Mononuclear cell (primary cell): ENCODE data around the gene LARP6. TPM values are rescaled to one million over a fixed set of nuclear protein-coding genes. Genes with fewer than 3 reads are reported as not detected.
"Not testable (repeated sequence)": the region's sequence is repeated elsewhere in the genome, so short reads cannot be mapped to it uniquely, and the experiment has no call there.

ENCODE experiments used
- H3K27me3 ChIP-seq: 2 replicates; pipeline ENCODE4 v1.6.0; 2011; ENCODE audit warnings: low read length, control low read depth; ENCODE audit not compliant: insufficient read depth
- H3K4me1 ChIP-seq: 2 replicates; pipeline ENCODE4 v1.5.1; 2011; ENCODE audit warnings: mild to moderate bottlenecking, low read length, control low read depth; ENCODE audit not compliant: insufficient read depth
- H3K4me3 ChIP-seq: 2 replicates; pipeline ENCODE4 v1.5.1; 2011; ENCODE audit warnings: mild to moderate bottlenecking, low read length, moderate library complexity
- H3K9me3 ChIP-seq: 2 replicates; pipeline ENCODE4 v1.5.1; 2011; ENCODE audit warnings: low read depth, mild to moderate bottlenecking, control low read depth, low read length
- total RNA-seq: library from RNA; depleted of rRNA; stranded (reverse); fragments of >200 nt; gene quantifications from one replicate; pipeline ENCODE4 v1.2.3, GENCODE V29; 2012

LARP6 gene
- not detected for total RNA-seq

DNA sequence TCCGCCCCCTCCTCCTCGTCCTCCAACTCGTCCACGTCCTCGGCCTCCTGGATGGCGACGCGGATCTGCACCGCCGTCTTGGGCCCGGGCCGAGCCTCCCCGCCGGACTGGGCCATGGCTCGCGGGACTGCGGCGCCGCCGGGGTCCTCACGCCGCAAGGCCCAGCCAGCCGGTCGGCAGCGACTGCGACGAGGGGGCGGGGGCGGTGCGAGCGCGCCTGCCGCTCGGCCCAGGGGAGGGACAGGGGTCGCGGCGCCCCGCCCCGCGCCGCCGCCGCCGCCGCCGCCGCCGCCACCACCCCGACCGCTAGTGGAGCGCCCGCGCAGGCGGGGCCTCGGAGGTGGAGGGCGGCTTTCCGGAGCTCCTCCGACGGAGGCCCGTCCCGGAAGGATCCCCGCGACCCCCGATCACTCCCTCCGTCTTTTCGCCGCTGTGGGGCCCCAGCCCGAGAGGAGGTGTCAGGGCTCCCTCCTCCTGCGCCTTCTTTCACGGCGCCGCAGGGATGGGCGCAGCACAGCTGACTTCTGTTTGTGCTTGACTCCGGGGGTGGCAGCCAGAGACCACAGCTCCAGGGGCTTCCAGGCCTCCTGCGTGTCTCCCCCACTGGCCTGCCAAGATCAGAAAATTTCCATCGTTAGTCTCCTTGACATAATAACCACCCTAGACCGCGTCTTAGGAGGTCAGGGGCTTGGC, at the start of gene LARP6:
TSS of gene LARP6 (minus strand) at position 185 of the 693 bp plus-strand sequence. CDS start at position 116, 69 bp downstream.
- H3K9me3 ChIP-seq, result no peaks in the 10 kb centered on the region
- no peak within 1 kb of the TSS for H3K4me3 ChIP-seq
- peaks cover 4% of the 10 kb centered on the region for H3K4me1 ChIP-seq
- H3K27me3 ChIP-seq, result peaks cover 65% of the 10 kb centered on the region

DNA sequence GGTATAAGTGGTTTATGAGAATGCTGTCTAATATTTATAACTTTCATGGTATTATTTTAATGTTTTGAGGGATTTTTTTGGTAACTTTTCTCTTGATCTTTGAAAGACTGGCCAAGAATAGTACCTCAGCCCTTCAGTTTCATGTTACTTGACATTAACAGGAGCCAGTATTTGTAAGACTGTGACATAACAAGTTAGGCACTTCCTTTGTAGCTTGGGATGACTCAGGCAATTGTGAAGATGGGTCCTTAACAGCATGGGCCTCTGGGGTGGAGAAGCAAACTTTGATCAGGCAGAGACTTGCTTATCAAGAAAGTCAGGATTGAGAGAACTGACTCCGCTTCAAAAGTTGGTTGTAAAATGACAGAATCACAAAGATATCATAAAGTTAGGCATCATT, 48.1 kb upstream of the LARP6 start:
- H3K27me3 ChIP-seq, result peaks cover 3% of the 10 kb centered on the region
- no peak overlapping the region for H3K4me3 ChIP-seq
- no peaks in the 10 kb centered on the region for H3K4me1 ChIP-seq
- peaks cover 3% of the 10 kb centered on the region for H3K9me3 ChIP-seq

DNA sequence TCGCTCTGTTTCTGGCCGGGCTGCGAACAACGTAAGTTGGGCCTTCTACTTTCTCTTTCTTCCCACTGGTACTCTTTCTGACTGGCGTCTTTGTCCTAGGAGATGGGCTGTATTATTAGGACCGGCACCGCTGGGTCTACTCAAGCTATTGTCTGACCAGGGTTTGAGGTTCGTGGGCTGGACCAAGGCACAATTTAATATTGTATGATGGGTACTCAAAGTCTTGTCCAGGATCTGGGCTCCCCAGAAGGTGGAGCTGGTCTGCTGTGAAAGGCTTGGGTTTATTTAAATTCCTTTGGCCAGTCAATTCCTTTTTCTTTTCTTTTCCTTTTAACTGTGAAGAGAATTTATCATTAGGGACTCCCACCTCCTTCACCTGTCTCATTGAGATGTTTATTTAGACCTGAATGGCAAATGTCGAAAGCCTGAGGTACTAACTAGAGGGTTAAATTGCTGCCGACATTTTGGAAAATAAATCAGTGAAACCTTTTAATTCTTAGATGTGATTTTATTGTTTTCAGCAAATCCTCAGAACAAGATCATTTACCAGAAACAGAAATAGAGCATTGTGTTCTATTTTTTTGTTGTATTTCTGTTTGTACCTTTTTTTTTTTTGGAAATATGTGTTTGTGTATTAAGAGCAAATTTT, 39.1 kb upstream of the LARP6 start:
- Histone ChIP-seq H3K9me3 (no peaks in the 10 kb centered on the region), H3K4me3 (peak overlapping the region; percentile 55), H3K4me1 (peaks cover 18% of the 10 kb centered on the region), H3K27me3 (peaks cover 12% of the 10 kb centered on the region)

DNA sequence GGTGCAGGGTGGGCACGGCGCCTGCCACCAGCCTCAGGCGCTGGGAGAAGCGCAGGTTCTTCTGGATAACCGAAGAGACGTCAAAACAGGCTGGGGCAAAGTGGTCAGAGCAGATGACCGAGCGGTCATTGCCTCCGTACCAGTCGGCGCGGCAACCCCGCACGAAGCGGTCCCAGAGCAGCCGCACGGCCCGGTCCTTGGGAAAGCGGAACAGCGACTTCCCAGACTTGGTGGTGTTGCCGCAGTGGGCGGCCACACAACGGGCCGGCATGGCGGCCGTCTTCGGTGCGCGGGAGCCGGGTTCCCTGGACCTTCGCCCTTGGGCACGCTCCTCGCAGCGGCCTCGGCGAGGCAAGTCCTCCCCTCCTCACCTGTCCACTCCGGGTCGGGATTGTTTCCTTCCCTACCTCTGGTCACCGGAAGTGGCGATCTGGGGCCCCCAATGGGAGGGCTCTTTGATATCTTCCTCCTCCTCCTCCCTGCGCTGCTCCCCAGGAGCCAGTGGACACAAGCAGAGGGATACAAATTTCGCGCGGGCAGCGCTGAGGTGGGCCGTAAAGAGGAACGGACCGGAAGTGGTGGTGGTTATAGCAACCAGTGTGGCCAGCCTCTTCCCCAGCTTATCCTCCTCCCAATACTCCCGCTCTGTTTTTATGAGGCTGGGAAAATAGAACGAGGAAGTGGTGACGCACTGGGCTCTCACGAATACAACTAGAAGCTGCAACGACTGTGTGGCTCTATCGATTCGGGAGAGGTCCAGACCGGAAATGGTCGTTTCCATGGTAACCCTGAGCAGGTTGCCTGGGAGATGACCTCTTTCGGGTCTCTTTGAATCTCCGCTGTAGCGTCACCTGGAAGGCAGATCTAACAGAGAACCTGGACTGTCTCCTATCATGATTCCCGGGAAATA, 38.3 kb upstream of the LARP6 start, which contains the start of the genes LRRC49 and THAP10:
TSS of gene LRRC49 (plus strand) at position 825 of the 910 bp plus-strand sequence. CDS start at position 894, 69 bp downstream.
TSS of gene THAP10 (minus strand) at position 432 of the 910 bp plus-strand sequence. CDS start at position 271, 161 bp downstream.
- H3K27me3 ChIP-seq, result peaks cover 12% of the 10 kb centered on the region
- H3K4me1 ChIP-seq, result peaks cover 18% of the 10 kb centered on the region
- peak within 1 kb of the TSS; percentile 55 for H3K4me3 ChIP-seq
- H3K9me3 ChIP-seq, result no peaks in the 10 kb centered on the region

DNA sequence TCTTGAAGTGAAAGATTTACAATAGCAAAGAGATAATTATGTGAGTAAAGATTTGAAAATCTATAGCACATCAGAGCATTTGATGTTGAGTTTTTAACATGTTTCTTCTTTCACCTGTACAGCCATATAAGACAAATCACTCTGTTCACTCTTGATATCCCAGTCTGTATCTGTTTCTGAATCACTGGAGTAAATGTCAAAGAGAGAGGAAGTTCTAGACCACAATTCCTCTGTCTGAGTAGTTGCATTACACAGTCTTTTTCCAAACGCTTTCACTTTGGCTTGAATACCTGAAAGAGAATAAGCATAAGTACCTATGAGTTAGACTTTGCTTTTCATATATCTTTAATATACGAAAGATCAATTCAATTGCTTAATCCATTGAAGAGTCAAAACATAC, 28.4 kb upstream of the LARP6 start:
- no peaks in the 10 kb centered on the region for H3K4me1 ChIP-seq
- peaks cover 6% of the 10 kb centered on the region for H3K27me3 ChIP-seq
- H3K9me3 ChIP-seq, result no peaks in the 10 kb centered on the region
- no peak overlapping the region for H3K4me3 ChIP-seq

DNA sequence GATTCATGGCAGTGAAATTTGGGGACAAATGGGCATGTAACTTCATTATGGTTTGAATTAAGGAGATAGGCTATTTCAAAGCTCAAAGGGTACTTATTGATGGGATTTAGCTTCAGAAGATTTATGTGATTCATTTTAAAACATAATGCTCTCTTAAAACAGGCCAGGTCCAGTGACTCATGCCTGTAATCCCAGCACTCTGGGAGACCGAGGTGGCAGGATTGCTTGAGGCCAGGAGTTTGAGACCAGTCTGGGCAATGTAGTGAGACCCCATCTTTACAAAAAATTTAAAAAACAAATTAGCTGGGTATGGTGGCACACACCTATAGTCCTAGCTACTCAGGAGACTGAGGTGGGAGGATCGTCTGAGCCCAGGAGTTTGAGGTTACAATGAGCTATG, 26.8 kb upstream of the LARP6 start:
- no peaks in the 10 kb centered on the region for H3K9me3 ChIP-seq
- H3K4me1 ChIP-seq, result no peaks in the 10 kb centered on the region
- peaks cover 5% of the 10 kb centered on the region for H3K27me3 ChIP-seq
- H3K4me3 ChIP-seq, result no peak overlapping the region

DNA sequence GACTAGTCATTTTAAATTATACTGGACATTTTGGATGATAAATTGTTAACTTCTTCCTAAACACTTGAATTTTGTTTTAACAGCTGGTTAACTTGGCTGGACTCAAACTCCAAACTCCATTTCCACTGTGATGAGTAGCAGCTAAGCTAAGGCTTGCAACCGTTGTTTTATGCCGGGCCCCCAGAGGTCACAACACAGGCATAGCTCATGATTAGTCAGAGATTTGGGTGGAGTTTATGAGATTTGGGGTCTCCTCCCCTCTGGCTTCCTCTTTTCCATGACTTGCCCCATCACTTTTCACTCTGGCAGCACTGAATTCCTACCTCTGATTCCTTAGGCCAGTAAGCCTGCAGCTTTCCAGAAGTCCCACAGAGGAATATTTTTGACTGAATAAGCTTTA, 25.4 kb upstream of the LARP6 start:
- Histone ChIP-seq H3K9me3 (no peaks in the 10 kb centered on the region), H3K4me1 (no peaks in the 10 kb centered on the region), H3K27me3 (no peaks in the 10 kb centered on the region), H3K4me3 (no peak overlapping the region)

DNA sequence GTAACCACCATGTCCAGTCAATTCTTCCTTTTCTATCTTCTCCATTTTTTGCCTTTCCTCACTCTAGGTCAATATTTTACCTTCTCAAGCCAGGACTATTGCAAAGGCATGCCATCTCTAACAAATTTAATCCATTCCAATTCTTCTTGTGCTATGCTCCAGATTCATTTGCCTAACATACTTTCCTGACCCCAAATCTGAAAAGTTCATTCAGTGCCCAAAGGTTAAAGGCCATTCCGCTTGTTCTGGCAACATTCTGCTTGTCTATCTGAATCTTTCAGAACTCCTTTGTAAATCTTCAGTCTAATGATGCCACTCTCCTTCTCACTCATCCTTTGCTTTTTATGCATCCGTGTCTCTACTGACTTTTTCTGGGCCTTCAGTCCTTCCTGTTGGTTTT, 22.7 kb upstream of the LARP6 start:
- Histone ChIP-seq H3K27me3 (peaks cover 5% of the 10 kb centered on the region), H3K4me3 (no peak overlapping the region), H3K4me1 (no peaks in the 10 kb centered on the region), H3K9me3 (no peaks in the 10 kb centered on the region)

DNA sequence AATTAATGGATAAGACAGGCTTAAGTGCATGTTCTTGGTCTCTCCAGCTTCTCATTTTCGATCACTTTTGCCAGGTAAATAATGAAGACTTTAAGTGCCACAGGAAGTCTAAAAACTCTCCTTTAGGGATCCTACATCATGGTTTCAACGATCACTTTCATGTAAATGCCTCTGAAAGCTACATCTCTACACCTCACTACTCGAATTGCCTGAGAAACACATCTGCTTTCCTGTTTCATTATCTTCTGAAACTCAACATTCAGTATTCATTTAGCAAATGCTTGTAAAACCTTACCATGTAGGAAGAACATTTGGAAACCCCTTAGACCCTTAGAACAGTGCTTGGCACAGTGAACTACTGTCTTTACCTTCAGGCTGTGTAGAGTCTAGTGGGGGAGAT, 22.1 kb upstream of the LARP6 start:
- no peaks in the 10 kb centered on the region for H3K4me1 ChIP-seq
- peaks cover 5% of the 10 kb centered on the region for H3K27me3 ChIP-seq
- no peaks in the 10 kb centered on the region for H3K9me3 ChIP-seq
- no peak overlapping the region for H3K4me3 ChIP-seq

DNA sequence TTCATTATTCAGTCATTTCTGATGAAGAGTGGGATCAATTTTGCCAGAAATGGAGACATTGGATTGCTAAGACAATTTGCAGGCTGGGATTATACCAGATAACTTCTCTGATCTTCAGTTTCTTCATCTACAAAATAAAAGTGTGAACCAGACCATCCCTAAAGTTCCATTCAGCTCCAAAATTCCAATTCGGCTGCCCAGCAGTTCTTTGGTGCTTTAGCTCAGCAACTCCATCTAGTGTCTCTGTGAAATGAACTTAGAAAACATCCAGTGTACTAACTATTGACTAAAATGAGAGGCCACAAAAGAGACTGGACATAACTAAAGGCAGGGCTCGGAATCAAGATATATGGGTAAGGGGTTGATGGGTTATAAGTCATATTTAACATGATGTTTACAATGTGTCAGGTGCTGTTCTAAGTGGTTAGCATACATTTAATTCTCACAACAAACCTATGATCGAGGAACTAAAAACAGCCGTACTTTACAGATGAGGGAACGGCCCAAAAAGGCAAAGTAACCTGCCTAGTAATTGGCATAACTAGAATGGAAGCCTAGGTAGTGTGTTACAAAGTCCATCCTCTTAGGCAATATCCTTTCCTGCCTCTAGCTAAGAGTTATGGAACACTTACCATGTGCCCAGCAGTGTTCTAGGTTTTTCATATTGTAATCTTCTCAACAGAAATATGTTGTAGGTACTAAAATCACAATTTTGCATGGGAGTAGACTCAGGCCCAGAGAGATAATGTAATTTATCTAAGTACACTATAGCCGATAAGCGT, 21.2 kb upstream of the LARP6 start:
- no peaks in the 10 kb centered on the region for H3K9me3 ChIP-seq
- no peaks in the 10 kb centered on the region for H3K4me1 ChIP-seq
- H3K4me3 ChIP-seq, result no peak overlapping the region
- peaks cover 5% of the 10 kb centered on the region for H3K27me3 ChIP-seq

DNA sequence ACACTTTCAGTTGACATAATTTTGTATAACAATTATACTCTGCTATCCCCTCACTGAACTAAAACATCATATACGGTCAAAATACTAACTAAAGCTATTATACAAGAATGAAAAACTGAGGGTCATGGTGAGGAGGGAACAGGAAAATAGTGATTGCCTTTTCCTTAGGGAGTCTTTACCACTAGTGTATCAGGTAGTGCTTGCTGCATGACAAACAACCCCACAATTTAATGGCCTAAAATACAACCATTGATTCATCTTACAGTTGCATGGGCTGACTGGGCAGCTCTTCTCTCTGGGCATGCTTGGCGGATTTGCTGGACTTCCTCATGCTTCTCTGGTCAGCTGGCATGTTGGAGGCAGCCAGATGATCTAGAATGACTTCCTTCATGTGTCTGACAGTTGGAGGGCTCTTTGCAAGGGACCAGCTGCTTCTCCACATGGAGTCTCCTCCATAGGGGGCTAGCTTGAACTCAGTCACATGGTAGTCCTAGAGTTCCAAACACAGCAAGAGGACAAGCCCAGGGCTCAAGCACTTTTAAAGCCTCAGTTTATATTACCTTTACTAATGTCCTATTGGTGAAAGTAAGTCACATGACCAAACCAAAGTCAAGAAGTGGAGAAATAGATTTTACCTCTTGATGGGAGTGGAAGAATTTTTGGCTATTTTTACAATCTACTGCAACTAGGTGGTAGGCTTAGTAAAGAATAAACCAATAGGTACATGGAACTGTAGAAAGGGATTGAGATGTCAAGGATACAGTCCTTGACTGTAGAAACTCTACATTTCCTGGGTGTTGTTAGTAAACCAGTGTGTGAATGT, 19.5 kb upstream of the LARP6 start:
- H3K4me1 ChIP-seq, result no peaks in the 10 kb centered on the region
- H3K27me3 ChIP-seq, result peaks cover 5% of the 10 kb centered on the region
- no peak overlapping the region for H3K4me3 ChIP-seq
- no peaks in the 10 kb centered on the region for H3K9me3 ChIP-seq

DNA sequence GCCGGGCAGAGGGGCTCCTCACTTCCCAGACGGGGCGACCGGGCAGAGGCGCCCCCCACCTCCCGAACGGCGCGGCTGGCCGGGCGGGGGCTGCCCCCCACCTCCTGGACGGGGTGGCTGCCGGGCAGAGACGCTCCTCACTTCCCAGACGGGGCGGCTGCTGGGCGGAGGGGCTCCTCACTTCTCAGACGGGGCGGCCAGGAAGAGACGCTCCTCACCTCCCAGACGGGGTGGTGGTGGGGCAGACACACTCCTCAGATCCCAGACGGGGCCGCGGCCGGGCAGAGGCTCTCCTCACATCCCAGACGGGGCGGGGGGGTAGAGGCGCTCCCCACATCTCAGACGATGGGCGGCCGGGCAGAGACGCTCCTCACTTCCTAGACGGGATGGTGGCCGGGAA, 17.5 kb upstream of the LARP6 start:
- not testable (repeated sequence) for H3K27me3 ChIP-seq

DNA sequence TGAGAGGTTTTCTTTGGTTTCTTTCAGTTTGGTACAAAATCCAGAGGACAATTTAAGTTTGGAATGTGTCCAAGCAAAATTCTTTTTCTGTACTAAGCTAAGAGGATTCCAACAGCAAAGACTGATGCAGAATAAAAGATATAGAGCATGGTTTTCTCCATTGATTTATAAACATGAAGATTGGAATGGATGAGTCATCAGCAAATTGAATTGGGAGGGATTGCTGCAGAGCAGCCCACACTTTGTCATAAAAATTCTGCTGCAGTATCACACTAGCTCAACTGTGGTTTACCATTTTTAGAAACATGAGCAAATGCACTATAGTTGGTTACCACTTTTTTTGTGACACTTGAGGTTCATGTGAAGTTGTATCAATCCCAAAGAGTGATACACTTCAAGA, 16.1 kb upstream of the LARP6 start:
- no peak overlapping the region for H3K4me3 ChIP-seq
- H3K9me3 ChIP-seq, result no peaks in the 10 kb centered on the region
- H3K4me1 ChIP-seq, result no peaks in the 10 kb centered on the region
- H3K27me3 ChIP-seq, result peaks cover 5% of the 10 kb centered on the region

More for the DNA sequence above, 17.5 kb upstream of the LARP6 start:
- H3K9me3 ChIP-seq, H3K4me1 ChIP-seq, H3K4me3 ChIP-seq: not testable (repeated sequence)

DNA sequence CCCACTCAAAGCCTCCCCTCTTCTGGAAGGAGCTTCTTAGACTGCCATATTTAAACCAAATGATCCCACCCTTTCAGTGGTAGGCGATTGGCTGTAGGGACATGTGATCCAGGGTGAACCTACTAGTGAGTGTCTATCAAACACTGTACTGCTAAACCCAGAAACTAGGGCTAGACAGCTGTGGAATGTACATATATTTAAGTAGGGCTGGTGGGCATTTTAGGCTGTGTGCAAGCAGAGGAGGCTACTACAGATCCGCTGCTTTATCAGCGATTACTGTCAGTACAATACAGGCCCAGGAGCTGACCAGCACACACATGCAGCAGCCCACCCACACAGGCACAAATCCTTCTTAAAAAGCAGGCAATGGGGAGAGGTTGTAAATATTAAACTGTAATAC, 15.4 kb upstream of the LARP6 start:
- Histone ChIP-seq H3K9me3 (no peaks in the 10 kb centered on the region), H3K27me3 (peaks cover 5% of the 10 kb centered on the region), H3K4me3 (no peak overlapping the region), H3K4me1 (no peaks in the 10 kb centered on the region)
